ENCODE measurements around the gene AK5.

- TF ChIP-seq CTCF (IDR thresholded peaks at IDR 0.05) = no peak
- TF ChIP-seq POLR2A (IDR thresholded peaks at IDR 0.05) = no peak
These were observed 112.3 kb downstream of the AK5 start for GRCh38 chr1:77394166-77394565.
